Activated T-cell treated with anti-CD3 and anti-CD28 coated beads for 24 hours (primary cell): ENCODE data around the gene STIM2.
A peak's percentile ranks its signal among the peaks of the same experiment; 100 is the strongest.
"Not testable (repeated sequence)": the region's sequence is repeated elsewhere in the genome, so short reads cannot be mapped to it uniquely, and the experiment has no call there.

Experiments used
- DNase-seq: peaks from one replicate; pipeline ENCODE4 v3.0.0-alpha.2; 2020; ENCODE audit warnings: low read depth

Gene STIM2

GRCh38 chr4:26860157-26860921, at the start of gene STIM2:
Gene STIM2, plus strand, starts transcription at chr4:26860841.
- DNase-seq, result peak; percentile 99

- DNase-seq, result not testable (repeated sequence)
These were observed 49.1 kb upstream of the STIM2 start for GRCh38 chr4:26811571-26811970.

GRCh38 chr4:26812049-26812714, 48.5 kb upstream of the STIM2 start:
- no peak for DNase-seq

- no peak for DNase-seq
These were observed 46.9 kb upstream of the STIM2 start for GRCh38 chr4:26813698-26814097.

DNA sequence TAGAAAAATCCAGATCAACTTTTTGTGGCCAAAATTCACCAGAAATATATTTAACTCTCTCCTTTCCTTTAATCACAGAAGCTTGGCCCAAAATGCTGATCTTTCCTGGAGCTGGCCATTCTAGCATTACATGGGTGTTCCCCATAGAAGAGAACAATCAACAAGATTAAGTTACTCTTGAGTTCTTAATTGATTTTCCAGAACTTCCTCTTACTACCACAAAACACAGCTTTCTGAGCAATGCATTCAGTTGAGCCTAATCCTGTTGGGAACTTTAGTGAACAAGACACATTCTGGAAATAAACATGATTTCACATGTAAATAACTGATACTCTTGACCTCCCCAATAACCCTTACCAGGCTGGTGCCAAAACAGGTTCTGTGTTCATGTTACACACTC, 45.4 kb upstream of the STIM2 start:
- DNase-seq, result no peak

GRCh38 chr4:26815706-26816105, 44.9 kb upstream of the STIM2 start:
- no peak for DNase-seq

GRCh38 chr4:26819026-26819425, 41.6 kb upstream of the STIM2 start:
- DNase-seq, result no peak

- no peak for DNase-seq
These were observed 41.1 kb upstream of the STIM2 start for GRCh38 chr4:26819478-26820095.

DNA sequence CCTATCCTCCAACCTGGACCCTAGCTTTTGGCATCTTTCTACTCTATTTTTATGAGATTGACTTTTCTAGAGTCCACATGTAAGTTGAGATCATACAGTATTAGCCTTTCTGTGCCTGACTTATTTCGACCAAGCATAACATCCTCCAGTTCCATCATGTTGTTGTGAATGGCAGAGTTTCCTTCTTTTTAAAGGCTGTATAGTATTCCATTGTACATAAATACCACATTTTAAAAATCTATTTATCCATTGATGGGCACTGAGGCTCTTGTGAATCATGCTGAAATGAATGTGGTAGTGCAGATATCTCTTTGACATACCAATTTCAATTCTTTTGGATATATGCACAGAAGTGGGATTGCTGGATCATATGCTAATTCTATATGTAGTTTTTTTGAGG, 40.3 kb upstream of the STIM2 start:
- DNase-seq, result no peak

GRCh38 chr4:26821031-26821430, 39.6 kb upstream of the STIM2 start:
- DNase-seq, result no peak

GRCh38 chr4:26821677-26822503, 38.8 kb upstream of the STIM2 start:
- no peak for DNase-seq

- DNase-seq, result no peak
These were observed 38.1 kb upstream of the STIM2 start for GRCh38 chr4:26822546-26822945.

- DNase-seq, result not testable (repeated sequence)
These were observed 37.7 kb upstream of the STIM2 start for GRCh38 chr4:26822974-26823373.

GRCh38 chr4:26823583-26823982, 37.1 kb upstream of the STIM2 start:
- no peak for DNase-seq

- no peak for DNase-seq
These were observed 36.0 kb upstream of the STIM2 start for GRCh38 chr4:26824667-26825066.

GRCh38 chr4:26826721-26827120, 33.9 kb upstream of the STIM2 start:
- DNase-seq, result no peak

DNA sequence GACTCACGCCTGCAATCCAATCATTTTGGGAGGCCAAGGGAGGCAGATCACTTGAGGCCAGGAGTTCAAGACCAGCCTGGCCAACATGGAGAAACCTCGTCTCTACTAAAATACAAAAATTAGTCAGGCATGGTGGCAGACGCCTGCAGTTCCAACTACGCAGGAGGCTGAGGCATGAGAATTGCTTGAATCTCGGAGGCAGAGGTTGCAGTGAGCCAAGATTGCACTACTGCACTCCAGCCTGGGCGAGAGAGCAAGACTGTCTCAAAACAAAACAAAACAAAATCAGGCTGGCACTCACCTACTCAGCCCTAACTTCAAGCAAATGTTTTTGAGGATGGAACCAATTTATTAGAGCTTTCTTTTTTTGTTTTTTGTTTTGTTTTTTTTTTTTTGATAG, 33.3 kb upstream of the STIM2 start:
- DNase-seq, result not testable (repeated sequence)

GRCh38 chr4:26827798-26828197, 32.8 kb upstream of the STIM2 start:
- DNase-seq, result no peak

DNA sequence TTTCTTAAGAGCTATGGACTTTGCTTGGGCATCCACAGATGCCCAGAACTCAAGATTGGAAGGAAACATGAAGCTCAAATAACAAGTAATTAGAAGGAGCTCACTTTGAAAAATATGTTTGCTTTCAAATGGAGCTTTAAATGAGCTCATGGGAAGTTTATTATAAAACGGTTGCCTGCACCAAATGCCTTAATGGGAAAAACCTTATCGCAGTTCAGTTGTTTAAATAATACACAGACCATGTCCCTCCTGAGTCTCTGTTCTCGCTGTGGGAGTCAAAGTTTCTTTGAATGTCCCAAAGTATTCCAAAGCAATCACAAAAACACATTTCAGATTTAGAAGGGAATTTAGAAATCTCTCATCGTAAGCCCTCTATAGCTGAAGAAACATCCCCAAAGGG, 31.6 kb upstream of the STIM2 start:
- DNase-seq, result no peak

DNA sequence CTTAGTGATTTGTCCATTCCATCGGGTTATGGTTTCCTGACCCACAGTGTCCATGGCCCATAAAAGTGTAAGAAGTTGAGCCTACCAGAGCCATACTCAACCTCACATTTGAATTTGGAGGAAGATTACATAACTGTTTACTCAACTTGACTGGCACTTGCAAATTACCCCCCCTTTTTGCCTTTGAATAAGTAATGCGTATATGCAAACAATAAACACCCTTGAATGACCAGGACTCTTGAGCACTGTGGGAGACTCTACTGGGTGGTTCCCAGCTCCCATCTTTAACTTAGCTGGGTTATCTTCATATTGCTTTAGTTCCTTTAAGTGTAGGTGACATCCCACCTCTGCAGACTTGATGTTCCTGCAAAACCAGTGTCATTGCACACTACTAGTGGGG, 30.6 kb upstream of the STIM2 start:
- no peak for DNase-seq

DNA sequence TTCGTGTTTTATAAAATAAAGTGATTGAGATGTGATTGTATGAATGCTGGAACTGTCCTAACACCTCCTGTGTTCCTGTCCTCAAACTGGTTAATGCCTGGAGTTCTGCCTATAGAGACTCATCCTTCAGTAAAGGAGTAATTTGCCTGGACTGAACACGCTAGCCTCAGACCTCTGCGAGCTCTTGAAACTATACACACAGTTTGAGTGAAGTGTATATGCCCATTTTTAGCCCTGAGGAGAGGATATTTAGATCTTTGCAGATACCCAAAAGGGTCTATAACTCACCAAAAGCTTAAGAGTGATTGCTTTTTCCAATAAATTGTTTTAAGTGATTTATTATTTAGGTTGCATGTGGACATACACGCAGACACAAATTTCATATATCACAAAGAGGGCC, 29.9 kb upstream of the STIM2 start:
- DNase-seq, result no peak

DNA sequence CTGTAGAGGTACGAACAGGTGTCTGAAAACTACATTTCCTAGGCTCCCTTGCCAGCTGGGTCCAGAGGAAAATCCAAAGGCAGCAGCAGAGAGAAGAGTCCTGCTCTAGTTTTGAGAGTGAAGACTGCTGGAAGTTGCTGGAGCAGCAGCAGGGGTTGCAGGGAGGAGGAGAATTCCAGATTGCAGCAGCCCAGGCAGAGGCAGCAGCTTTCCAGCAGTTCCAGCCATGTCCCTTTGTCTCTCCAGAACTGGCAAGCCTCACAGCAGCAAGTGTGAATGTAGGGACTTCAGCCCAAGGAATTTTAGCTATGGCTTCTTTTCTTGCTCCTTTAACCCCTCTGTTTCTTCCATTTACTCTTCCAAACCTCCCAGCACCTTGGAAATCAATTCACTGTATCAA, 24.1 kb upstream of the STIM2 start:
- no peak for DNase-seq
